B cell (primary cell): ENCODE results near the gene ATP11B.

Experiments
- CTCF ChIP-seq: fragments of 200-600 bp; IDR thresholded peaks from one replicate; pipeline ENCODE4 v1.8.0; 2022; ENCODE audit warnings: antibody characterized with exemption, mild to moderate bottlenecking
- EZH2 ChIP-seq: IDR thresholded peaks from 2 replicates; pipeline ENCODE4 v1.6.1; 2012; ENCODE audit warnings: borderline replicate concordance, low read depth, mild to moderate bottlenecking, moderate library complexity, low read length; ENCODE audit not compliant: insufficient read depth, poor library complexity, severe bottlenecking

- TF ChIP-seq CTCF (no peak), EZH2 (no peak)
Observed at GRCh38 chr3:182824957-182825356, 31.7 kb downstream of the ATP11B start.
